PC-9 (cell line): ENCODE data around the gene KIF2A. TPM values are rescaled to one million over a fixed set of nuclear protein-coding genes. Genes with fewer than 3 reads are reported as not detected.

ENCODE experiments used
- BruUV-seq: library from RNA; stranded (reverse); fragments of 400-500 nt; replicated peaks from 2 replicates; lab custom pipeline; 2021; lab: Mats Ljungman, UMichigan
- CTCF ChIA-PET: fragments of 300-600 bp; sonication (Branson Sonifier 250); formaldehyde crosslinking; loops from one replicate; lab custom pipeline; 2022; ENCODE audit warnings: antibody characterized with exemption; lab: Charles Lee
- POLR2A ChIA-PET: fragments of 300-600 bp; sonication (Branson Sonifier 250); formaldehyde crosslinking; loops from one replicate; lab custom pipeline; 2022; ENCODE audit warnings: antibody characterized with exemption; ENCODE audit not compliant: unreplicated experiment; lab: Charles Lee
- DNase-seq, 2 experiments: peaks; one replicate each; pipeline versions ENCODE4 v3.0.0 to v3.0.0-alpha.2; 2015 to 2022; ENCODE audit warnings: mixed read lengths in 1 of 2
- H2AFZ ChIP-seq: fragments of 200-600 bp; sonication (generic); 2 replicates; pipeline ENCODE4 v1.8.1; 2017; ENCODE audit warnings: antibody characterized with exemption
- H3F3A ChIP-seq: fragments of 200-600 bp; sonication (generic); 2 replicates; pipeline ENCODE4 v1.8.1; 2017; ENCODE audit warnings: antibody characterized with exemption, mild to moderate bottlenecking, low read depth; ENCODE audit not compliant: insufficient read depth
- H3K27ac ChIP-seq: fragments of 200-600 bp; sonication (generic); 2 replicates; pipeline ENCODE4 v1.6.1; 2016; ENCODE audit warnings: mixed run types
- H3K27me3 ChIP-seq: fragments of 200-600 bp; sonication (generic); 2 replicates; pipeline ENCODE4 v1.6.1; 2016; ENCODE audit warnings: low read depth, mixed run types; ENCODE audit not compliant: insufficient read depth
- H3K36me3 ChIP-seq: fragments of 200-600 bp; sonication (generic); 2 replicates; pipeline ENCODE4 v1.6.1; 2016; ENCODE audit warnings: low read depth, mixed run types
- H3K4me1 ChIP-seq: fragments of 200-600 bp; sonication (generic); replicated peaks from 2 replicates; pipeline ENCODE4 v1.6.1; 2016; ENCODE audit warnings: mixed run types; ENCODE audit not compliant: insufficient read depth
- H3K4me2 ChIP-seq: fragments of 200-600 bp; sonication (generic); 2 replicates; pipeline ENCODE4 v1.6.1; 2017; ENCODE audit warnings: mixed run types
- H3K4me3 ChIP-seq: fragments of 200-600 bp; sonication (generic); 2 replicates; pipeline ENCODE4 v1.6.1; 2016; ENCODE audit warnings: mixed run types
- H3K79me2 ChIP-seq: fragments of 200-600 bp; sonication (generic); 2 replicates; pipeline ENCODE4 v1.6.1; 2017; ENCODE audit warnings: low read depth, mixed run types
- H3K9me2 ChIP-seq: fragments of 200-600 bp; sonication (generic); 2 replicates; pipeline ENCODE4 v1.8.1; 2017; ENCODE audit warnings: mild to moderate bottlenecking; ENCODE audit not compliant: insufficient read depth
- H3K9me3 ChIP-seq: fragments of 200-600 bp; sonication (generic); 2 replicates; pipeline ENCODE4 v1.8.1; 2016; ENCODE audit warnings: low read depth; ENCODE audit not compliant: insufficient read depth
- H4K20me1 ChIP-seq: fragments of 200-600 bp; sonication (generic); 2 replicates; pipeline ENCODE4 v1.8.1; 2017; ENCODE audit not compliant: insufficient read depth
- EZH2 ChIP-seq: fragments of 200-600 bp; sonication (generic); IDR thresholded peaks from 2 replicates; pipeline ENCODE4 v1.8.0; 2017; ENCODE audit warnings: antibody characterized with exemption, low read depth
- intact Hi-C: fragments of 100-400 bp; cut with micrococcal nuclease; formaldehyde crosslinking; loops from one replicate; pipeline ENCODE4 v1.10.0; 2022; ENCODE audit not compliant: unreplicated experiment
- total RNA-seq: library from RNA; stranded (reverse); gene quantifications from 2 replicates; pipeline ENCODE4 v1.2.3, GENCODE V29; 2021
- TF ChIP-seq, protein P1 (sequence below): fragments of 200-600 bp; sonication (generic); conservative IDR thresholded peaks from 2 replicates; pipeline ENCODE4 v1.6.1; 2017; ENCODE audit warnings: mixed run types, antibody characterized with exemption, mild to moderate bottlenecking, moderate library complexity

The KIF2A gene
- total RNA-seq, 1 experiment from 2014 or later = 54.8 TPM

DNA sequence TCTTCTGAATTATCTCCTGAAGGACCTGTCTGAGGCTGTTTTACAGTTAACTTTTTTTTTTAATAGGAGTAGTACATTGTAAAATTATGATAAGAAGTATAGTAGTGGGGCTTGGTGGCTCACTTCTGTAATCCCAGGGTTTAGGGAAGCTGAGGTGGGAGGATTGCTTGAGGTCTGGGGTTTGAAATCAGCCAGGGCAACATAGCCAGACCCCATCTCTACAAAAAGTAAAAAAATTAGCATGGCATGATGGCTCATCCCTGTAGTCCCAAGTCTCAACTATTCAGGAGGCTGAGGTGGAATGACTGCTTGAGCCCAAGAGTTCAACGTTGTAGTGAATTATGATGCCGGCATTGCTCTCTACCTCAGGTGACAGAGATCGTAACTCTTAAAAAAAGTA lies 113.6 kb downstream of the KIF2A start:
- Histone ChIP-seq H3K4me1 (no peaks in the 10 kb centered on the region; the same call in 1 of the 2 replicates), H2AFZ (no peak overlapping the region), H3K27me3 (no peaks in the 10 kb centered on the region), H3K9me2 (no peaks in the 10 kb centered on the region), H3K4me2 (no peak overlapping the region), H3K27ac (no peak overlapping the region), H3F3A (no peaks in the 10 kb centered on the region), H3K36me3 (0 out of 2 replicates have a peak, but pooled peaks cover 4% of the 10 kb centered on the region), H3K9me3 (no peaks in the 10 kb centered on the region), H3K79me2 (peaks cover 89% of the 10 kb centered on the region), H3K4me3 (no peak overlapping the region), H4K20me1 (peaks cover 46% of the 10 kb centered on the region)
- ChIA-PET POLR2A (no interaction called here), CTCF (no interaction called here)
- no peak for DNase-seq
- intact Hi-C loops = no loop called here
- no TSS peak for BruUV-seq
- TF ChIP-seq, protein P1, sequence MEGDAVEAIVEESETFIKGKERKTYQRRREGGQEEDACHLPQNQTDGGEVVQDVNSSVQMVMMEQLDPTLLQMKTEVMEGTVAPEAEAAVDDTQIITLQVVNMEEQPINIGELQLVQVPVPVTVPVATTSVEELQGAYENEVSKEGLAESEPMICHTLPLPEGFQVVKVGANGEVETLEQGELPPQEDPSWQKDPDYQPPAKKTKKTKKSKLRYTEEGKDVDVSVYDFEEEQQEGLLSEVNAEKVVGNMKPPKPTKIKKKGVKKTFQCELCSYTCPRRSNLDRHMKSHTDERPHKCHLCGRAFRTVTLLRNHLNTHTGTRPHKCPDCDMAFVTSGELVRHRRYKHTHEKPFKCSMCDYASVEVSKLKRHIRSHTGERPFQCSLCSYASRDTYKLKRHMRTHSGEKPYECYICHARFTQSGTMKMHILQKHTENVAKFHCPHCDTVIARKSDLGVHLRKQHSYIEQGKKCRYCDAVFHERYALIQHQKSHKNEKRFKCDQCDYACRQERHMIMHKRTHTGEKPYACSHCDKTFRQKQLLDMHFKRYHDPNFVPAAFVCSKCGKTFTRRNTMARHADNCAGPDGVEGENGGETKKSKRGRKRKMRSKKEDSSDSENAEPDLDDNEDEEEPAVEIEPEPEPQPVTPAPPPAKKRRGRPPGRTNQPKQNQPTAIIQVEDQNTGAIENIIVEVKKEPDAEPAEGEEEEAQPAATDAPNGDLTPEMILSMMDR = no peak
- no peak for TF ChIP-seq EZH2

DNA sequence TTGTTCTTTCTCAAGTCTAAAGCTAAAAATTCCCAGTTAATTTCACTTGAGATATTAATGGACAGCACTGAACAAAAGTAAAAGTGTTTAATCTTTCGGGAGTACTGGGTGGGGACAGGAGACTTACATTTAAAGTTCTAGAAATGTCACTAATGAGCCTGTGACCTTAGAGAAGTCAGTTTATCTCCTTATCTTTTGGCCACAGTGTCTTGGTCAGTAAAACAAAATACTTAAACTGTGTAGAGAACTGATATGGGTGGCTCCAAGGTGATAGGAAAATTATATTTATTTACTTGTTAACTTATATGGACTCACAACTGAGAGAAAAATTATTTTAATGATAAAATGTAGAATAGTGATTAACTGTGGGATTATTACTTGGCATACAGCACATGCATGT lies 115.4 kb downstream of the KIF2A start:
- TF ChIP-seq, protein P1 = no peak
- no peak for TF ChIP-seq EZH2
- CTCF ChIA-PET = no interaction called here

DNA sequence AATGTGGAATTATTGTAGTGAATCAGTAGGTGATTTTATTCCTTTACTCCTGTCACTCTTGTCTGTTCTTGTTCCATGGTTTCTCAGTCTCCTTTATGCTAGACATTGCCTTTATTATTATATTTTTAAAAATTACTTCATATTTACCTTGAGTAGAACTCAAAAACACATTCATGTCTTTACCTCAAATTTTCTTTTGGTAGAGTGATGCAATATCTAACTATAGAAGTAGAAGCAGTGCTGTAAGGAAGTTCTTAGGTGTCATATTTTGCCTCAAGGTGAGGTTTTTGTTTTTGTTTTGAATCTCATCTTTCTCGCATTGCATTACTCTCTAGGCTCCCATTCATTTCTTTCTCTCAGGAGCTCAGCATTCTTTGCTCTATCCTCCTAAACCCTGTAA lies 118.8 kb downstream of the KIF2A start:
- Histone ChIP-seq H3F3A (no peaks in the 10 kb centered on the region), H3K27me3 (no peaks in the 10 kb centered on the region), H3K4me3 (no peak overlapping the region), H3K27ac (no peak overlapping the region), H3K9me3 (no peaks in the 10 kb centered on the region), H3K4me1 (no peaks in the 10 kb centered on the region), H3K4me2 (no peak overlapping the region), H2AFZ (no peak overlapping the region), H3K9me2 (no peaks in the 10 kb centered on the region), H4K20me1 (peaks cover 46% of the 10 kb centered on the region), H3K36me3 (no peaks in the 10 kb centered on the region), H3K79me2 (peaks cover 84% of the 10 kb centered on the region)
- TF ChIP-seq, protein P1 = no peak
- TF ChIP-seq EZH2 = no peak
- ChIA-PET CTCF (no interaction called here), POLR2A (no interaction called here)
- DNase-seq = no peak
- intact Hi-C loops = no loop called here
- BruUV-seq = no TSS peak

More for the DNA sequence above, 115.4 kb downstream of the KIF2A start:
- DNase-seq = no peak
- intact Hi-C loops = no loop called here
- POLR2A ChIA-PET = no interaction called here
- Histone ChIP-seq H3K36me3 (0 out of 2 replicates have a peak, but pooled peaks cover 4% of the 10 kb centered on the region), H3K27me3 (no peaks in the 10 kb centered on the region), H4K20me1 (peaks cover 46% of the 10 kb centered on the region), H3K79me2 (peaks cover 89% of the 10 kb centered on the region), H3K4me1 (no peaks in the 10 kb centered on the region), H2AFZ (no peak overlapping the region), H3K9me3 (no peaks in the 10 kb centered on the region), H3K4me3 (no peak overlapping the region), H3K27ac (no peak overlapping the region), H3F3A (no peaks in the 10 kb centered on the region), H3K4me2 (no peak overlapping the region), H3K9me2 (no peaks in the 10 kb centered on the region)
- no TSS peak for BruUV-seq
